Neural cell (in vitro differentiated cells): ENCODE data around the gene WNT3A.

Source experiments
- EZH2 ChIP-seq: fragments of 200-600, 300-800 bp; shearing (Covaris generic), sonication (generic); IDR thresholded peaks from 2 replicates; pipeline ENCODE4 v1.6.1; 2014; ENCODE audit warnings: antibody characterized with exemption, low read length, borderline replicate concordance, mild to moderate bottlenecking; ENCODE audit not compliant: insufficient read depth, poor library complexity, severe bottlenecking
- POLR2AphosphoS5 ChIP-seq: IDR thresholded peaks from 2 replicates; pipeline ENCODE4 v1.6.1; 2012
- TF ChIP-seq, protein P1 (sequence below): fragments of 450-650 bp; IDR thresholded peaks from 2 replicates; pipeline ENCODE4 v1.5.1; 2014; ENCODE audit warnings: antibody characterized with exemption, mild to moderate bottlenecking, moderate library complexity; ENCODE audit not compliant: poor library complexity, severe bottlenecking

DNA sequence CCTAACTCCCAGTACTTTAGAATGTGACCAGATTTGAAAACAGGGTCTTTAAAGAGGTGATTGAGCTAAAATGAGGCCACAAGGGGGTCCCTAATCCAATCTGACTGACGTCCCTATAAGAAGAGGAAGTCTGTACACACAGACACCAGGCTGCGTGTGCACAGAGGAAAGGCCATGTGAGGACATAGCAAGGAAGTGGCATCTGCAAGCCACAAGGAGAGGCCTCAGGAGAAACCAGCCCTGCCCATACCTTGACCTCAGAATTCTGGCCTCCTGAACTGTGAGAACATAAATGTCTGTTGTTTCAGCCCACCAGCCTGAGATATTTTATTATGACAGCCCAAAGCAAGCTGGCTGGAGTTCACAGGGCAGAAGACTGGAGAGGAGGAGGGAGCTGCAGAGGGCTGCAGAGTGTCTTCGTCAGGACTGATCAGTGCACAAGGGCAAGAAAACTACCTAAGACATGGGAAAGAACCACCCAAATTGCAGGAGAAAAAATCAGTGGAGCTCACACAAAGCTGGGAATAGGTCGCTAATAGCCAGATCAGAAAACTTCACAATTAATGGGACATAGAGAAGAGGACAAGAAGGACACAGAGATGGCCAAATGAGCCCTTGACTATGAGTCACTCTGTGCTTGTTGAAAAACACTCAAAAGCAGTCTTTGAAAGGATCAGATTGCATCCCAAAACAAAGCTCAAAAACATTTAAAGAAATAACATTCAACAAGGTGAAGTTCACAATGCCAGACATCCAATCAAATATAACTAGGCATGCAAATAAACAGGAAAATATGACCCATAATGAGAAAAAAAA lies 44.9 kb upstream of the WNT3A start:
- TF ChIP-seq, protein P1, sequence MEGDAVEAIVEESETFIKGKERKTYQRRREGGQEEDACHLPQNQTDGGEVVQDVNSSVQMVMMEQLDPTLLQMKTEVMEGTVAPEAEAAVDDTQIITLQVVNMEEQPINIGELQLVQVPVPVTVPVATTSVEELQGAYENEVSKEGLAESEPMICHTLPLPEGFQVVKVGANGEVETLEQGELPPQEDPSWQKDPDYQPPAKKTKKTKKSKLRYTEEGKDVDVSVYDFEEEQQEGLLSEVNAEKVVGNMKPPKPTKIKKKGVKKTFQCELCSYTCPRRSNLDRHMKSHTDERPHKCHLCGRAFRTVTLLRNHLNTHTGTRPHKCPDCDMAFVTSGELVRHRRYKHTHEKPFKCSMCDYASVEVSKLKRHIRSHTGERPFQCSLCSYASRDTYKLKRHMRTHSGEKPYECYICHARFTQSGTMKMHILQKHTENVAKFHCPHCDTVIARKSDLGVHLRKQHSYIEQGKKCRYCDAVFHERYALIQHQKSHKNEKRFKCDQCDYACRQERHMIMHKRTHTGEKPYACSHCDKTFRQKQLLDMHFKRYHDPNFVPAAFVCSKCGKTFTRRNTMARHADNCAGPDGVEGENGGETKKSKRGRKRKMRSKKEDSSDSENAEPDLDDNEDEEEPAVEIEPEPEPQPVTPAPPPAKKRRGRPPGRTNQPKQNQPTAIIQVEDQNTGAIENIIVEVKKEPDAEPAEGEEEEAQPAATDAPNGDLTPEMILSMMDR = no peak
- no peak for TF ChIP-seq EZH2
- TF ChIP-seq POLR2AphosphoS5 = no peak
